GM18517 (cell line): ENCODE results near the gene STAC3.

Experiments used
- ATAC-seq: cut with Tn5 transposase; IDR thresholded peaks from one replicate; pipeline ENCODE4 v1.9.1; 2021; ENCODE audit warnings: mild to moderate bottlenecking, moderate library complexity; ENCODE audit not compliant: unreplicated experiment

The STAC3 gene

DNA sequence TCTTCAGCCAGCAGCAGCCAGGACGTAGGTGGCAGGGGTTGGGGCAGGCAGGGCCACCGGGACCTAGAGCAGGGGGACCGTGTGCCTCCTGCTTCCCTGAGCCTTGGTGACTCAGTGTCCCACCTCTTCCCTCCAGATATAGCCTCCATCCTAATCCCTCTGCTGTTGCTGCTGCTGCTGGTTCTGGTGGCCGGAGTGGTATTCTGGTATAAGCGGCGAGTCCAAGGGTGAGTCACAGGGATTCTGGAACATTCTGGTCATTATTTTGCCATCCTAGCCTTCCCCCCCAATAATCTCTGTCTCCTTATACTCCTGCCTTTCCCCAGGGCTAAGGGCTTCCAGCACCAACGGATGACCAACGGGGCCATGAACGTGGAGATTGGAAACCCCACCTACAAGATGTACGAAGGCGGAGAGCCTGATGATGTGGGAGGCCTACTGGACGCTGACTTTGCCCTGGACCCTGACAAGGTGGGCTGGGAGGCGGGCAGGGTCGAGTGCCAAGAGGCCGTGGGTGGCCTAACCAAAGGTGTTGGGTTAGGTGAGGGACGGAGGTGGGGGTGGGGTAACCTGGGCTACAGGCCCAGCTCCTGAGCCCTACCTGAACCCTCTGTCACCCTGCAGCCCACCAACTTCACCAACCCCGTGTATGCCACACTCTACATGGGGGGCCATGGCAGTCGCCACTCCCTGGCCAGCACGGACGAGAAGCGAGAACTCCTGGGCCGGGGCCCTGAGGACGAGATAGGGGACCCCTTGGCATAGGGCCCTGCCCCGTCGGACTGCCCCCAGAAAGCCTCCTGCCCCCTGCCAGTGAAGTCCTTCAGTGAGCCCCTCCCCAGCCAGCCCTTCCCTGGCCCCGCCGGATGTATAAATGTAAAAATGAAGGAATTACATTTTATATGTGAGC, 38.9 kb downstream of the STAC3 start:
- no peak for ATAC-seq

DNA sequence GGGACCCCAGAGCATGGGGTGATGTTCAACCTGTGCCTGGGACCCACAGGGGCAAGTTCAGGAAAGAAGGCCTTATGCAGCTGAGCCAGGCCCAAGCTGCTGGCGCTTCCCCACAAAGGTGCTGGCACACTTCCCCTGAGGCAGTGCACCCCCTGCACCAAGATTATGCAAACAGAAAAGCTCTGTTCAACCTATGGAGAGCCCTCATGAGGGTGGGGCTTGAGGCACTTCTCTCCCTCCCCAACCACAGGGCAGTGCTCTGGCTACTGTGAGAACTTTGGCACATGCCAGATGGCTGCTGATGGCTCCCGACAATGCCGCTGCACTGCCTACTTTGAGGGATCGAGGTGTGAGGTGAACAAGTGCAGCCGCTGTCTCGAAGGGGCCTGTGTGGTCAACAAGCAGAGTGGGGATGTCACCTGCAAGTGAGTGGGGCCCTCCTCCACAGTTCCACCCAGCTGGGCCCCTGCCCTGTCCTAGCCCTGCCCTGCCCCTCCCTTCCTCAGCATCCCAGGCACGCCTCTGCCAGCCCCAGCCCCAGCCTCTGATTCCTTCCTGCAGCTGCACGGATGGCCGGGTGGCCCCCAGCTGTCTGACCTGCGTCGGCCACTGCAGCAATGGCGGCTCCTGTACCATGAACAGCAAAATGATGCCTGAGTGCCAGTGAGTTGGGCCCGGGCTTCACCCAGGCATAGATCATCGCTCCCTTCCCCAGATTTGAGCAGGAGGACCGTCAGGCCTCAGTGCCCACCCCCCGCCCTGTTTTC, 39.9 kb downstream of the STAC3 start:
- ATAC-seq, result no peak

DNA sequence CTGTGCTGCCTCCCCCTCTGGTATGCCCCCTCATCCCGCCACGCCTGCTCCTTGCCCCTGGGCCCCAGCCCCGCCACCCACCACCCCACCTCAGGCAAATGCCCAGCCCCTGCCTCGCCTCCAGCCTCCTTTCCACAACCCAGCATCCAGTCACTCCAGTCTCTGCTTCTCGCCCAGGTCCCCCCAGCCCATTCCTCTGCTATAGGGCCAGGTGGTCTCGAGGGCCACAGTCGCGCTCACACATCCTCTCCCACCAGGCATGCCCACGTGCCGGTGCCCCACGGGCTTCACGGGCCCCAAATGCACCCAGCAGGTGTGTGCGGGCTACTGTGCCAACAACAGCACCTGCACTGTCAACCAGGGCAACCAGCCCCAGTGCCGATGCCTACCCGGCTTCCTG, 40.5 kb downstream of the STAC3 start:
- ATAC-seq, result no peak

DNA sequence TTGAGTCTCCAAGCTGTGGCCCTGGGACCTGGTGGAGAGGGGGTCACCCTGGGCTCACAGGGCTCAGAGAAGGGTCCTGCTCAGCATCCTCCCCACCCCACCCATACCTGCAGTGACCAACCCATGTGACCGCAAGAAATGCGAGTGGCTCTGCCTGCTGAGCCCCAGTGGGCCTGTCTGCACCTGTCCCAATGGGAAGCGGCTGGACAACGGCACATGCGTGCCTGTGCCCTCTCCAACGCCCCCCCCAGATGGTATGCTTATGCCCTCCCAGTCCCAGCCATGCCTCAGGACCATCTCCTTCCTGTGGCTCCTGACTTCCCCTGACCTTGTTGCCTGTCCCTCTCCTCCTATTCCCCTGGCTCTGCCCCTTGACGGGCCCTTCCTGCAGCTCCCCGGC, 41.1 kb downstream of the STAC3 start:
- ATAC-seq, result no peak

DNA sequence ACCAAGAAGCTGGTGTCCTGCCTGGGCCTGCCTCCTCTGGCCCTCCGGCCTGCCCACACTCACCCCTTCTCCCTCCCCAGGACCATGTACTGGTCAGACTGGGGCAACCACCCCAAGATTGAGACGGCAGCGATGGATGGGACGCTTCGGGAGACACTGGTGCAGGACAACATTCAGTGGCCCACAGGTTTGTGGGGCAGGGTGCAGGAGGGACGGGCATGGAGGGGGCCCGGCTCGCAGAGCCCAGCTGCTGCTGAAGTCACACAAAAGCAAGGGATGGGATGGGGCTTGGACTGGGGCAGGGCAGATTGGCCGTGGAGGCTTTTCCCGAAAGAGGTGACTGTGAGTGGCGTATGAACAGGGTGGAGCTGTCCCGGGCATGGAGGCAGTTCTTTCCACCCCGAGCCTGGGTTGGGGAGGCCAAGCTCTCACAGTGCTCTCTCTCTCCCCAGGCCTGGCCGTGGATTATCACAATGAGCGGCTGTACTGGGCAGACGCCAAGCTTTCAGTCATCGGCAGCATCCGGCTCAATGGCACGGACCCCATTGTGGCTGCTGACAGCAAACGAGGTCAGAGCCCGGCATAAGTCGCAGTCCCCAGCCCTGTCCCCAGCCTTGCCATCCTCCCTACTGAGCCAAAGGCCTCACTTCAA, 42.2 kb downstream of the STAC3 start:
- no peak for ATAC-seq

DNA sequence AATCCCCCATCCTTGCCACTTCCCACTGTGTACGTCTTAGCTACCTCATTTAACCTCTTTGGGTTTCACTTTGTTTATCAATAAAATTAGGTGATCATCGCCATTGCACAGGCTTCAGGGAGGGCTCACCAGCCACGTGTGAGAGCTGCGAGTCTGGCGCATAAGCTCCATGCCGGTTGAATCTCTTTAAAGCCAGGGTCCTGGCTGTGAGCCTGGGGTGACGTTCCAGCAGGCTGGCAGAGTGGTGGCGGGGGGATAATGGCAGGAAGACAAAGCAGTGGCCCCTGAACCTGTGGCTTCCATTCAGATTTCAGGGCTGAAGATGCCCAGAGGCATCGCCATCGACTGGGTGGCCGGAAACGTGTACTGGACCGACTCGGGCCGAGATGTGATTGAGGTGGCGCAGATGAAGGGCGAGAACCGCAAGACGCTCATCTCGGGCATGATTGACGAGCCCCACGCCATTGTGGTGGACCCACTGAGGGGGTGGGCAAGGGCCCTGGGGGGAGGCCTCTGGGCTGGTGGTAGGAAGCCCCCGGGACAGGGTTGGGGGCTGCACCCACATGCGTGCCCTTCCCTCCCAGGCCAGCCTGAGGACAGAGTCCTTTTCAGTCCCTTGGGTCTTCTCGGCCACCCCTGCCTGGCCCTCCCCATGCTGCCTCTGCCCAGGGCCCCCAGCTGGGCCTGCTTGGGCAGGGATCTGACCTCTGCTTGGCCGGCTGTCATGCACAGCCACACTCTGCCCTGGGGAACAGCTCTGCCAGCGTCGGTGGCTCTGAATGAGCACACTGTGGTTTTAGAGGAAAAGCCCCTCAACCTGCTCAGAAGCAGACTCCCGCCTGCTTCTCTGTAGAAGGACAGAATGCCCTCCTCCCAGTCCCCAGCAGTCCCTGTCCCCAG, 43.0 kb downstream of the STAC3 start:
- ATAC-seq, result no peak

DNA sequence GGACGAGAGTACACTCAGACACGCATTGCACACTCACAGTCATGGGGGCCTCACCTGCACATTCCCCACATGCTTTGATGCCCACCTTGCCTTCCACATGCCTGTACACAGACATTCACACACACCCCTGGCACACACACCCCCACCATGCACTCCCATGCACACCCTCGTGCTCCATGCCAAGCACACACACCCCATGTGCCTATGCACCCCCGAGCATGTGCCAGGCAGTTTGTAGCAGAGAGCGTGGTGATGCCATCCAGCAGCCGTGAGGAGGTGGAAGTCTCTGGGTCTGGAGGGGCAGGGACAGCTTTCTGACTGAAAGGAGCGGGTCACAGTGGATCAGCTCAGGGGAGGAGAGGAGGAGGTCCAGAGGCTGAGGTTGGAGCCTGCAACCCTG, 45.1 kb downstream of the STAC3 start:
- ATAC-seq, result no peak

DNA sequence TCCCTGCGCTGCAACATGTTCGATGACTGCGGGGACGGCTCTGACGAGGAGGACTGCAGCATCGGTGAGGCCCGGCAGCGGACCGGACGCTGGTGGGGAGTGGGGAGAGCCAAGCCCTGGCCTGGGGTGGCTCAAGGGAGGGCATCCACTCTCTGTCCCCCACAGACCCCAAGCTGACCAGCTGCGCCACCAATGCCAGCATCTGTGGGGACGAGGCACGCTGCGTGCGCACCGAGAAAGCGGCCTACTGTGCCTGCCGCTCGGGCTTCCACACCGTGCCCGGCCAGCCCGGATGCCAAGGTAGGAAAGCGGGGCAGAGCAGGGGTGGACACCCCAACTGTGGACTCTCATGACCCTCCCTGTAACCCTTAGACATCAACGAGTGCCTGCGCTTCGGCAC, 45.8 kb downstream of the STAC3 start:
- ATAC-seq, result no peak

DNA sequence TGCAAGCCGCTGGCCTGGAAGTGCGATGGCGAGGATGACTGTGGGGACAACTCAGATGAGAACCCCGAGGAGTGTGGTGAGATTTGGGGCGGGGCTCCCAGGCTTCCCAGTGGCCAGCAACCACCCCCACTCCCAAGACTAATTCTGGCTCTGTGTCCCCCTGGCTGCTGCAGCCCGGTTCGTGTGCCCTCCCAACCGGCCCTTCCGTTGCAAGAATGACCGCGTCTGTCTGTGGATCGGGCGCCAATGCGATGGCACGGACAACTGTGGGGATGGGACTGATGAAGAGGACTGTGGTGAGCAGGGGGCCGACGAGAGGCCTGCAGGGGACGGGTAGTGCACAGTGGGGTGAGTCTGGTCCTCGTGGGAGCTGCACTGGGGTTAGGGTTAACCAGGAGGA, 46.5 kb downstream of the STAC3 start:
- ATAC-seq, result no peak

DNA sequence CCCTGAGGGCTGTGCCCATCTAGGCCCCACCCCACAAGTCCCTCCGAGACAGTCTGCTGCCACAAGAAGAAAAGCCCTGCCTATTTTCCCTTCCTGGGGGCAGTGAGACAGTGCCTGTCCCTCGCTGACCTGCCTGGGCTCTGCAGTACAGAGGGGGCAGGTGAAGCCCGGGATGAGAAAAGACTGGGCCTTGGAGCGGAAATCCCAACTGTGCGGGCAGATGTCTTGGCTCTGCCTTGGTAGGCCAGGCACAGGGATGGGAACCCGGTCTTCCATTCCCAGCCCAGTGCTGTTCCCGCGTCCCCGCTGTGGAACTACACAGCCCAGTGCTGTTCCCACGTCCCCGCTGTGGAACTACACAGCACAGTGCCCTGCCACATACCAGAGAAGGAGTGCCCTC, 47.2 kb downstream of the STAC3 start:
- no peak for ATAC-seq

DNA sequence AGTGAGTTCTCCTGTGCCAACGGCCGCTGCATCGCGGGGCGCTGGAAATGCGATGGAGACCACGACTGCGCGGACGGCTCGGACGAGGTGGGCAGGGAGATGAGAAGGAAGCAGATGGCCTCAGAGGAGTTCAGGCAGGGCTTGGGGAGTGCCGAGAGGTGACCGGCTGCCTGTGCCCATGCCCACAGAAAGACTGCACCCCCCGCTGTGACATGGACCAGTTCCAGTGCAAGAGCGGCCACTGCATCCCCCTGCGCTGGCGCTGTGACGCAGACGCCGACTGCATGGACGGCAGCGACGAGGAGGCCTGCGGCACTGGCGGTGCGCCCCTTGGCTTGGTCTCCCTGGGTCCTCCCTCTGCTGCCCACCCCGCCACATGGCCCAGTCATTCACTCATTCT, 47.8 kb downstream of the STAC3 start:
- no peak for ATAC-seq

DNA sequence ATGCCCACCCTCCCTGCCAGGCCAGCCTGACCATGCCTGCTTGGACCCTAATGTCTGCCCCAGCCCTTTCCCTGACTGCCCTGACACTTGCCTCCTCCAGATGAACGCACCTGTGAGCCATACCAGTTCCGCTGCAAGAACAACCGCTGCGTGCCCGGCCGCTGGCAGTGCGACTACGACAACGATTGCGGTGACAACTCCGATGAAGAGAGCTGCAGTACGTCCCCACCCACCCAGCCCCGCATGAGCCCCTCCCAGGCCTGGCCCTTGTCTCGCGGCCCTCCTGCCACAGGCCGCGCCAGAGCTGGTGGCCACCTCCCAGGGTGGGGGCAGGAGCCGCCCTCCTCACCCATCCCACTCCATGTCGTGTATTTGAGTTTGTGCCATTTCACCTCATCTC, 48.7 kb downstream of the STAC3 start:
- no peak for ATAC-seq

DNA sequence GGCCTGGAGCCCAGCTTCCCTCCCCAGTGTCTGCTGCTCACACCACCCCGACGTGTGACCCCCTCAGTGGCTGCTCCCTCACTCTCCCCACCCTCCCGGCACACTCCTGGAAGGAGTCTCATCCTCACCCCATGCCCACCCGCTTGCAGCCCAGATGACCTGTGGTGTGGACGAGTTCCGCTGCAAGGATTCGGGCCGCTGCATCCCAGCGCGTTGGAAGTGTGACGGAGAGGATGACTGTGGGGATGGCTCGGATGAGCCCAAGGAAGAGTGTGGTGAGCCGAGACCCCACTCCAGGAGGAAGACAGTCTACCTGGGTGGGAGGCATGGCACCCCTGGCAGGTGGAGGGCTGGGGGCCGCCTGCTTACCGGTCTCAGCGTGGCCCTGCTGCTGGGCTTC, 49.4 kb downstream of the STAC3 start:
- no peak for ATAC-seq

DNA sequence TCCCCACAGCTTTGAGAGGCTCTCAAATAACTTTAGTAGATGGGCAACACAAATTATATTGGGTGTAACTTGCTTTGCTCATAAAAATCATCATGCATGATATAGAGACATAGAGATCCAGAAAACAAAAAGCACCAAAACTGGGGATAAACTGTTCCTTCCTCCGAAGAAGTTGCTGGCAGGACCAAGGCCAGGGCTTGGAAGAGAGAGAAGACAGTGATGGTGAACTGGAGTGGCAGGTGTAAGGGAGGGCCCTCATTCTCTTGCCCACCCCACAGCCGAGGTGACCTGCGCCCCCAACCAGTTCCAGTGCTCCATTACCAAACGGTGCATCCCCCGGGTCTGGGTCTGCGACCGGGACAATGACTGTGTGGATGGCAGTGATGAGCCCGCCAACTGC, 49.8 kb downstream of the STAC3 start:
- ATAC-seq, result no peak

DNA sequence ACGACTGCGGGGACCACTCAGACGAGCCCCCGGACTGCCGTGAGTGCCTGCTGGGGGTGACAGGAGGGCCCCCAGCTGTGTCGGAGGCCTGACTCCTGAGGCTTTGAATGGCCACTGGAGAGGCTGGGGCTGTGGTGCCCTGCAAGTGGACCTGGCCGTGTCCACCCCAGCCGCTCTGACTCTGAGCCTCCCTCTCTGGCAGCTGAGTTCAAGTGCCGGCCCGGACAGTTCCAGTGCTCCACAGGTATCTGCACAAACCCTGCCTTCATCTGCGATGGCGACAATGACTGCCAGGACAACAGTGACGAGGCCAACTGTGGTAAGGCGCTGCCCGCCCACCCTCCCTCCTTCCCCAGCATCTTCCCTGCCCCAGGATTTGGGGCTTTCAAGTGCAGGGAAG, 50.5 kb downstream of the STAC3 start:
- ATAC-seq, result no peak

DNA sequence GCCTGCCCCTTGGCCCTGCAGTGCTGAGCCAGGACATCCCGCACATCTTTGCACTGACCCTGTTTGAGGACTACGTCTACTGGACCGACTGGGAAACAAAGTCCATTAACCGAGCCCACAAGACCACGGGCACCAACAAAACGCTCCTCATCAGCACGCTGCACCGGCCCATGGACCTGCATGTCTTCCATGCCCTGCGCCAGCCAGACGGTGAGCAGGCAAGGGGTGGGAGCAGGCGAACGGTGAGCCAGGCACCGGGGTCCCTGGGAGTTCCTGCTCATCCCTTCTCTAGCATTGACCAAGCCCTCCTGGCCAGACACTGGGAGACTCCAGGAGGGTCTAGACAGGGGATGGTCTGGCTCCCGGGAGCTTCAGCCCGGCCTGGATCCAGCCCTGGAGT, 51.8 kb downstream of the STAC3 start:
- ATAC-seq, result no peak

DNA sequence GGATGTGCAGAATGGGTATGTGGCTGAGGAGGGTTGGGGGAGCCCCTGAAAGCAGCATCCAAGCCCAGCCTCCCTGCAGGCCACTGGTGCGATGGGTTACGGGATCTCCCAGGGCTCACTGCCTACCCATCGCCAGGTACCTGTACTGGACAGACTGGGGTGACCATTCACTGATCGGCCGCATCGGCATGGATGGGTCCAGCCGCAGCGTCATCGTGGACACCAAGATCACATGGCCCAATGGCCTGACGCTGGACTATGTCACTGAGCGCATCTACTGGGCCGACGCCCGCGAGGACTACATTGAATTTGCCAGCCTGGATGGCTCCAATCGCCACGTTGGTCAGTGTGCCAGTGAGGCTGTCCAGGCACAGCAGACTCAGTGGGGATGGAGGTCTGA, 52.7 kb downstream of the STAC3 start:
- ATAC-seq, result no peak

DNA sequence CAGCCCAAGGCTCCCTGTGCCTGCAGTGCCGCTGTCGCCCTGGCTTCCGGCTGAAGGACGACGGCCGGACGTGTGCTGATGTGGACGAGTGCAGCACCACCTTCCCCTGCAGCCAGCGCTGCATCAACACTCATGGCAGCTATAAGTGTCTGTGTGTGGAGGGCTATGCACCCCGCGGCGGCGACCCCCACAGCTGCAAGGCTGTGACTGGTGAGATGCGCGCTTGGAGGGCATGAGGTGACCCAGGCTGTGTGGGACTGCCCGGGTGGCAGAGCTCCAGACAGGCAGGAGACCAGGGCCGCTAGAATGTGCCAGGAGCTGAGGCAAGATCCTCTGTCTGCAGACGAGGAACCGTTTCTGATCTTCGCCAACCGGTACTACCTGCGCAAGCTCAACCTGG, 54.0 kb downstream of the STAC3 start:
- no peak for ATAC-seq

DNA sequence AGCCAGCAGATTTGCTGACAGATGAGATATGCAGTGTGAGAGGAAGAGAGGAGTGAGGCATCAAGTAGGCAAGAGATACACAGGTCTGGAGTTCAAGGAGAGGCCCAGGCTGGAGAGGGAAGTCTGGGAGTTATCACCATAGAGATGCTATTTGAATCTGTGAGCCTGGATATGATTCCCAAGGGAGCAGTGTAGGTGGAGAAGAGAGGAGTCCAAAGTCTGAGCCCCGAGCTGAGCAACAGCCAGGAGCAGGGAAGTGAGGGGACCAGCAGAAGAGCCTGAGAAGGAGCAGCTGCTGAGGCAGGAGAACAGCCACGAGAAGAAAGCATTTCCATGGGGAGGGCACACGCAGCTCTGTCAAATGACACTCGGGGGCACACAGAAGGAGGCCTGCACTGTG, 54.5 kb downstream of the STAC3 start:
- no peak for ATAC-seq

DNA sequence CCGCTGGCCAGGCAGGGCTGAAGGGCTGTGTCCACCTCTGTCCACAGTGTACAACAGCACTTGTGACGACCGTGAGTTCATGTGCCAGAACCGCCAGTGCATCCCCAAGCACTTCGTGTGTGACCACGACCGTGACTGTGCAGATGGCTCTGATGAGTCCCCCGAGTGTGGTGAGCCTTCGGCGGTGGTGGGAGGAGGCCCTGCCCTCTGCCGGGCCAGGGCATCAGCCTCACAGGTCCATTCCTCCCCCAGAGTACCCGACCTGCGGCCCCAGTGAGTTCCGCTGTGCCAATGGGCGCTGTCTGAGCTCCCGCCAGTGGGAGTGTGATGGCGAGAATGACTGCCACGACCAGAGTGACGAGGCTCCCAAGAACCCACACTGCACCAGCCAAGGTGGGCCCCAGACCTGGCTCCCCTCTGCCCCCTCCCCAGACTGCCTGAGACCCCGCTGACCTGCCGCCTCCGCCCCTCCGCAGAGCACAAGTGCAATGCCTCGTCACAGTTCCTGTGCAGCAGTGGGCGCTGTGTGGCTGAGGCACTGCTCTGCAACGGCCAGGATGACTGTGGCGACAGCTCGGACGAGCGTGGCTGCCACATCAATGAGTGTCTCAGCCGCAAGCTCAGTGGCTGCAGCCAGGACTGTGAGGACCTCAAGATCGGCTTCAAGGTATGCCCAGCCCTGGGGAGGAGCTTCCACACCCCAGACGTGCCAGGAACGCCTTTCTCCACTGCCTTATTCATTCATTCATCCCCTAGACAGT, 55.2 kb downstream of the STAC3 start:
- ATAC-seq, result no peak
